Stimulated activated CD8-positive, alpha-beta memory T cell treated with anti-CD3 and anti-CD28 coated beads, Interleukin-4, amount 100 ng/mL, for 4 hours (primary cell): ENCODE results near the gene TMEM92.
"Not testable (repeated sequence)": the region's sequence is repeated elsewhere in the genome, so short reads cannot be mapped to it uniquely, and the experiment has no call there.

ENCODE experiments used
- DNase-seq, 2 donors: peaks; one replicate each; pipeline ENCODE4 v3.0.0-alpha.2; 2020; ENCODE audit warnings: low read depth in 2 of 2, low spot score in 1 of 2

The TMEM92 gene

GRCh38 chr17:50297407-50297865 is 23.2 kb downstream of the TMEM92 start:
- DNase-seq: peak; percentile 56 to 57

GRCh38 chr17:50298018-50298417 is 23.8 kb downstream of the TMEM92 start:
- no peak for DNase-seq

GRCh38 chr17:50299776-50300175 is 25.5 kb downstream of the TMEM92 start:
- no peak for DNase-seq

- DNase-seq: not testable (repeated sequence)
Observed at GRCh38 chr17:50300824-50301223, 26.6 kb downstream of the TMEM92 start.

GRCh38 chr17:50301891-50302584 is 27.8 kb downstream of the TMEM92 start:
- no peak for DNase-seq

GRCh38 chr17:50303051-50303450 is 28.8 kb downstream of the TMEM92 start:
- no peak for DNase-seq

- DNase-seq: no peak
Observed at GRCh38 chr17:50303596-50303995, 29.3 kb downstream of the TMEM92 start.

- no peak for DNase-seq
Observed at GRCh38 chr17:50304781-50305404, 30.6 kb downstream of the TMEM92 start.

- no peak for DNase-seq
Observed at GRCh38 chr17:50307654-50308053, 33.4 kb downstream of the TMEM92 start.

GRCh38 chr17:50308666-50309065 is 34.4 kb downstream of the TMEM92 start:
- no peak for DNase-seq

GRCh38 chr17:50310455-50311111 is 36.3 kb downstream of the TMEM92 start:
- DNase-seq: no peak

GRCh38 chr17:50311112-50311460 is 36.8 kb downstream of the TMEM92 start:
- DNase-seq: no peak

- DNase-seq: no peak
Observed at GRCh38 chr17:50311483-50311882, 37.2 kb downstream of the TMEM92 start.

GRCh38 chr17:50312308-50312707 is 38.0 kb downstream of the TMEM92 start:
- DNase-seq: no peak

- DNase-seq: no peak
Observed at GRCh38 chr17:50314456-50315011, 40.3 kb downstream of the TMEM92 start.

- DNase-seq: no peak
Observed at GRCh38 chr17:50316016-50316587, 41.8 kb downstream of the TMEM92 start.

- DNase-seq: not testable (repeated sequence)
Observed at GRCh38 chr17:50316660-50317059, 42.4 kb downstream of the TMEM92 start.

GRCh38 chr17:50317121-50317520 is 42.9 kb downstream of the TMEM92 start:
- no peak for DNase-seq

GRCh38 chr17:50318501-50319285 is 44.4 kb downstream of the TMEM92 start:
- DNase-seq: no peak

- DNase-seq: no peak
Observed at GRCh38 chr17:50319306-50320004, 45.2 kb downstream of the TMEM92 start.
